Measurements from ENCODE around the gene PAXX. TPM values are rescaled to one million over a fixed set of nuclear protein-coding genes. Genes with fewer than 3 reads are reported as not detected.

Gene PAXX
- total RNA-seq, 1 experiment from 2014 or later, result 113 TPM

DNA sequence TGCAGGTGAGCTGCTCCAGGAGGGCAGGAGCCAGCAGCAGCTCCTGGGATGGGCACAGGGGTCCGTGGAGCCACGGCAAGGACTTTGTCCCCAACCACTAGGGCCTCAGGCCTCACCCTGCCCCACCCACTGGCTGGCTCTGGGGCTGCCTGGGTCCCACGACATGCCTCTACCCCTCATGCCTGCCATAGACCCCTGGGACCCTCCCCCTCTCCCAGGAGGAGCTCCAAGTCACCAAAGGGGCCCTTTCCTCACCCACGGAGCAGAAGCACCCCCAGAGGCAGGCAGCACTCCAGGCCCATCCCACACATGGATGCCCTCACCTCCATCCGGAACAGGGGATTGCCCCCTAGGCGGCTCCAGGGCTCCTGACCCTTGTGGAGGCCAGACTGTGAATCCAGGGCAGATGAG, 29.4 kb downstream of the PAXX start:
- POLR2A ChIA-PET (ENCODE audit: unreplicated experiment), result no interaction called here
- Histone ChIP-seq H2AFZ (ENCODE audit: low read length) (no peak overlapping the region), H3K9me3 (ENCODE audit: low read length) (no peaks in the 10 kb centered on the region), H3K27me3 (ENCODE audit: low read length) (no peaks in the 10 kb centered on the region), H4K20me1 (ENCODE audit: low read length) (no peaks in the 10 kb centered on the region), H3K9me2 (replicated peaks; ENCODE audit: low read length) (no peaks in the 10 kb centered on the region), H3K36me3 (ENCODE audit: low read depth, low read length) (no peaks in the 10 kb centered on the region), H3K79me2 (ENCODE audit: low read length) (0 out of 2 replicates have a peak, but pooled peaks cover 5% of the 10 kb centered on the region), H3K27ac (ENCODE audit: low read length) (no peak overlapping the region), H3F3A (ENCODE audit: low read length, unreplicated experiment) (no peaks in the 10 kb centered on the region), H3K4me3 (ENCODE audit: low read length) (no peak overlapping the region), H3K9ac (ENCODE audit: low read length) (no peak overlapping the region), H3K4me1 (ENCODE audit: insufficient read depth, low read length) (0 out of 2 replicates have a peak, but pooled peaks cover 4% of the 10 kb centered on the region), H3K4me2 (ENCODE audit: low read length) (no peak overlapping the region)
- CTCF ChIA-PET, result interaction anchor here (1.0 kb wide), 1 partner anchor 14 kb away, joined by 3 read pairs; no protein-coding TSS in a partner anchor
- no peak for TF ChIP-seq CTCF (conservative IDR thresholded peaks at IDR 0.05; ENCODE audit: low read depth, low read length)
- TF ChIP-seq EZH2 (IDR thresholded peaks at IDR 0.05; ENCODE audit: low read length, unreplicated experiment), result no peak
- no peak for TF ChIP-seq EZH2phosphoT487 (IDR thresholded peaks at IDR 0.05; ENCODE audit: borderline replicate concordance, low read length)
- BruUV-seq (replicated peaks), result no TSS peak
- ATAC-seq (no peak), DNase-seq (no peak)
- intact Hi-C loops (cut with micrococcal nuclease), result no loop called here

GRCh38 chr9:137021979-137022661, 29.9 kb downstream of the PAXX start:
- intact Hi-C loops (cut with micrococcal nuclease), result no loop called here
- H3K9ac ChIP-seq (ENCODE audit: low read length), result no peak overlapping the region

More at GRCh38 chr9:137021979-137022661, 29.9 kb downstream of the PAXX start:
- no peak overlapping the region for H3K4me2 ChIP-seq (ENCODE audit: low read length)
- H3K36me3 ChIP-seq (ENCODE audit: low read depth, low read length), result no peaks in the 10 kb centered on the region
- peaks cover 7% of the 10 kb centered on the region; the same call in 1 of the 2 replicates for H3K4me1 ChIP-seq (ENCODE audit: insufficient read depth, low read length)
- DNase-seq (peak; percentile 88), ATAC-seq (peak; percentile 99)
- POLR2A ChIA-PET (ENCODE audit: unreplicated experiment), result interaction anchor here (0.5 kb wide), 1 partner anchor 31 kb away, joined by 14 read pairs; no protein-coding TSS in a partner anchor
- no peak overlapping the region for H2AFZ ChIP-seq (ENCODE audit: low read length)
- no peaks in the 10 kb centered on the region for H4K20me1 ChIP-seq (ENCODE audit: low read length)
- no peaks in the 10 kb centered on the region for H3K27me3 ChIP-seq (ENCODE audit: low read length)
- no peaks in the 10 kb centered on the region for H3F3A ChIP-seq (ENCODE audit: low read length, unreplicated experiment)
- no peaks in the 10 kb centered on the region for H3K9me3 ChIP-seq (ENCODE audit: low read length)
- H3K79me2 ChIP-seq (ENCODE audit: low read length), result peaks cover 9% of the 10 kb centered on the region; the same call in 1 of the 2 replicates
- CTCF ChIA-PET, result interaction anchor here (1.0 kb wide), 1 partner anchor 13 kb away, joined by 3 read pairs; no protein-coding TSS in a partner anchor
- no TSS peak for BruUV-seq (replicated peaks)
- TF ChIP-seq CTCF (conservative IDR thresholded peaks at IDR 0.05; ENCODE audit: low read depth, low read length) (no peak), EZH2 (IDR thresholded peaks at IDR 0.05; ENCODE audit: low read length, unreplicated experiment) (no peak), EZH2phosphoT487 (IDR thresholded peaks at IDR 0.05; ENCODE audit: borderline replicate concordance, low read length) (no peak)
- no peak overlapping the region for H3K4me3 ChIP-seq (ENCODE audit: low read length)
- no peaks in the 10 kb centered on the region for H3K9me2 ChIP-seq (replicated peaks; ENCODE audit: low read length)
- no peak overlapping the region for H3K27ac ChIP-seq (ENCODE audit: low read length)
